ENCODE measurements around the gene DPP6.

The DPP6 gene

GRCh38 chr7:154880513-154880912 lies 828.3 kb downstream of the DPP6 start:
- Histone ChIP-seq H3K4me3 (ENCODE audit: low read depth, low read length) (no peak overlapping the region), H3K9ac (ENCODE audit: low read depth, low read length) (no peak overlapping the region), H3K9me3 (ENCODE audit: control insufficient read depth, insufficient read depth, low read length) (peaks cover 14% of the 10 kb centered on the region), H3K36me3 (ENCODE audit: control insufficient read depth, insufficient read depth, low read length) (no peaks in the 10 kb centered on the region), H3K27ac (ENCODE audit: low read depth, low read length) (no peak overlapping the region), H3K27me3 (ENCODE audit: control insufficient read depth, insufficient read depth, low read length) (no peaks in the 10 kb centered on the region), H3K4me1 (ENCODE audit: control insufficient read depth, insufficient read depth, low read length) (no peaks in the 10 kb centered on the region)

- Histone ChIP-seq H3K4me3 (ENCODE audit: low read depth, low read length) (no peak overlapping the region), H3K9me3 (ENCODE audit: control insufficient read depth, insufficient read depth, low read length) (peaks cover 14% of the 10 kb centered on the region), H3K9ac (ENCODE audit: low read depth, low read length) (no peak overlapping the region), H3K27ac (ENCODE audit: low read depth, low read length) (no peak overlapping the region), H3K4me1 (ENCODE audit: control insufficient read depth, insufficient read depth, low read length) (no peaks in the 10 kb centered on the region), H3K27me3 (ENCODE audit: control insufficient read depth, insufficient read depth, low read length) (no peaks in the 10 kb centered on the region), H3K36me3 (ENCODE audit: control insufficient read depth, insufficient read depth, low read length) (no peaks in the 10 kb centered on the region)
Observed at GRCh38 chr7:154881026-154881425, 828.8 kb downstream of the DPP6 start.

- no peak overlapping the region for H3K4me3 ChIP-seq (ENCODE audit: low read depth, low read length)
- H3K4me1 ChIP-seq (ENCODE audit: control insufficient read depth, insufficient read depth, low read length), result no peaks in the 10 kb centered on the region
- peaks cover 14% of the 10 kb centered on the region for H3K9me3 ChIP-seq (ENCODE audit: control insufficient read depth, insufficient read depth, low read length)
- H3K36me3 ChIP-seq (ENCODE audit: control insufficient read depth, insufficient read depth, low read length), result no peaks in the 10 kb centered on the region
- H3K9ac ChIP-seq (ENCODE audit: low read depth, low read length), result no peak overlapping the region
- no peaks in the 10 kb centered on the region for H3K27me3 ChIP-seq (ENCODE audit: control insufficient read depth, insufficient read depth, low read length)
- no peak overlapping the region for H3K27ac ChIP-seq (ENCODE audit: low read depth, low read length)
Observed at GRCh38 chr7:154881526-154881925, 829.3 kb downstream of the DPP6 start.

GRCh38 chr7:154882931-154883474 lies 830.8 kb downstream of the DPP6 start:
- Histone ChIP-seq H3K4me3 (ENCODE audit: low read depth, low read length) (no peak overlapping the region), H3K27me3 (ENCODE audit: control insufficient read depth, insufficient read depth, low read length) (no peaks in the 10 kb centered on the region), H3K9ac (ENCODE audit: low read depth, low read length) (no peak overlapping the region), H3K4me1 (ENCODE audit: control insufficient read depth, insufficient read depth, low read length) (no peaks in the 10 kb centered on the region), H3K36me3 (ENCODE audit: control insufficient read depth, insufficient read depth, low read length) (no peaks in the 10 kb centered on the region), H3K27ac (ENCODE audit: low read depth, low read length) (no peak overlapping the region), H3K9me3 (ENCODE audit: control insufficient read depth, insufficient read depth, low read length) (peaks cover 14% of the 10 kb centered on the region)

- Histone ChIP-seq H3K27me3 (ENCODE audit: control insufficient read depth, insufficient read depth, low read length) (no peaks in the 10 kb centered on the region), H3K36me3 (ENCODE audit: control insufficient read depth, insufficient read depth, low read length) (no peaks in the 10 kb centered on the region)
Observed at GRCh38 chr7:154884348-154884920, 832.2 kb downstream of the DPP6 start.

GRCh38 chr7:154886591-154886990 lies 834.4 kb downstream of the DPP6 start:
- Histone ChIP-seq H3K4me1 (ENCODE audit: control insufficient read depth, insufficient read depth, low read length) (no peaks in the 10 kb centered on the region), H3K36me3 (ENCODE audit: control insufficient read depth, insufficient read depth, low read length) (no peaks in the 10 kb centered on the region), H3K9me3 (ENCODE audit: control insufficient read depth, insufficient read depth, low read length) (peaks cover 14% of the 10 kb centered on the region), H3K27me3 (ENCODE audit: control insufficient read depth, insufficient read depth, low read length) (no peaks in the 10 kb centered on the region), H3K27ac (ENCODE audit: low read depth, low read length) (no peak overlapping the region), H3K9ac (ENCODE audit: low read depth, low read length) (no peak overlapping the region), H3K4me3 (ENCODE audit: low read depth, low read length) (no peak overlapping the region)

More at GRCh38 chr7:154884348-154884920, 832.2 kb downstream of the DPP6 start:
- H3K27ac ChIP-seq (ENCODE audit: low read depth, low read length), result no peak overlapping the region
- no peak overlapping the region for H3K9ac ChIP-seq (ENCODE audit: low read depth, low read length)
- H3K9me3 ChIP-seq (ENCODE audit: control insufficient read depth, insufficient read depth, low read length), result peaks cover 14% of the 10 kb centered on the region
- H3K4me1 ChIP-seq (ENCODE audit: control insufficient read depth, insufficient read depth, low read length), result no peaks in the 10 kb centered on the region
- no peak overlapping the region for H3K4me3 ChIP-seq (ENCODE audit: low read depth, low read length)

- Histone ChIP-seq H3K9ac (ENCODE audit: low read depth, low read length) (no peak overlapping the region), H3K27me3 (ENCODE audit: control insufficient read depth, insufficient read depth, low read length) (no peaks in the 10 kb centered on the region), H3K36me3 (ENCODE audit: control insufficient read depth, insufficient read depth, low read length) (no peaks in the 10 kb centered on the region), H3K9me3 (ENCODE audit: control insufficient read depth, insufficient read depth, low read length) (peaks cover 8% of the 10 kb centered on the region), H3K4me1 (ENCODE audit: control insufficient read depth, insufficient read depth, low read length) (no peaks in the 10 kb centered on the region), H3K27ac (ENCODE audit: low read depth, low read length) (no peak overlapping the region), H3K4me3 (ENCODE audit: low read depth, low read length) (no peak overlapping the region)
Observed at GRCh38 chr7:154888690-154889089, 836.5 kb downstream of the DPP6 start.

GRCh38 chr7:154892459-154892858 lies 840.3 kb downstream of the DPP6 start:
- Histone ChIP-seq H3K9ac (ENCODE audit: low read depth, low read length) (no peak overlapping the region), H3K9me3 (ENCODE audit: control insufficient read depth, insufficient read depth, low read length) (no peaks in the 10 kb centered on the region), H3K27ac (ENCODE audit: low read depth, low read length) (no peak overlapping the region), H3K27me3 (ENCODE audit: control insufficient read depth, insufficient read depth, low read length) (no peaks in the 10 kb centered on the region), H3K36me3 (ENCODE audit: control insufficient read depth, insufficient read depth, low read length) (no peaks in the 10 kb centered on the region), H3K4me1 (ENCODE audit: control insufficient read depth, insufficient read depth, low read length) (no peaks in the 10 kb centered on the region), H3K4me3 (ENCODE audit: low read depth, low read length) (no peak overlapping the region)

GRCh38 chr7:154896076-154896475 lies 843.9 kb downstream of the DPP6 start:
- Histone ChIP-seq H3K36me3 (ENCODE audit: control insufficient read depth, insufficient read depth, low read length) (no peaks in the 10 kb centered on the region), H3K4me1 (ENCODE audit: control insufficient read depth, insufficient read depth, low read length) (no peaks in the 10 kb centered on the region), H3K27ac (ENCODE audit: low read depth, low read length) (no peak overlapping the region), H3K9me3 (ENCODE audit: control insufficient read depth, insufficient read depth, low read length) (no peaks in the 10 kb centered on the region), H3K4me3 (ENCODE audit: low read depth, low read length) (no peak overlapping the region), H3K27me3 (ENCODE audit: control insufficient read depth, insufficient read depth, low read length) (no peaks in the 10 kb centered on the region), H3K9ac (ENCODE audit: low read depth, low read length) (no peak overlapping the region)

- Histone ChIP-seq H3K9me3 (ENCODE audit: control insufficient read depth, insufficient read depth, low read length) (no peaks in the 10 kb centered on the region), H3K9ac (ENCODE audit: low read depth, low read length) (no peak overlapping the region), H3K27ac (ENCODE audit: low read depth, low read length) (no peak overlapping the region), H3K4me1 (ENCODE audit: control insufficient read depth, insufficient read depth, low read length) (no peaks in the 10 kb centered on the region), H3K36me3 (ENCODE audit: control insufficient read depth, insufficient read depth, low read length) (no peaks in the 10 kb centered on the region), H3K27me3 (ENCODE audit: control insufficient read depth, insufficient read depth, low read length) (no peaks in the 10 kb centered on the region), H3K4me3 (ENCODE audit: low read depth, low read length) (no peak overlapping the region)
Observed at GRCh38 chr7:154898973-154899855, 847.0 kb downstream of the DPP6 start.

GRCh38 chr7:154899862-154900261 lies 847.7 kb downstream of the DPP6 start:
- Histone ChIP-seq H3K9ac (ENCODE audit: low read depth, low read length) (no peak overlapping the region), H3K27me3 (ENCODE audit: control insufficient read depth, insufficient read depth, low read length) (no peaks in the 10 kb centered on the region), H3K4me1 (ENCODE audit: control insufficient read depth, insufficient read depth, low read length) (no peaks in the 10 kb centered on the region), H3K4me3 (ENCODE audit: low read depth, low read length) (no peak overlapping the region), H3K27ac (ENCODE audit: low read depth, low read length) (no peak overlapping the region), H3K9me3 (ENCODE audit: control insufficient read depth, insufficient read depth, low read length) (no peaks in the 10 kb centered on the region), H3K36me3 (ENCODE audit: control insufficient read depth, insufficient read depth, low read length) (no peaks in the 10 kb centered on the region)
